ENCODE data around the gene ATP8A2. TPM values are rescaled to one million over a fixed set of nuclear protein-coding genes. Genes with fewer than 3 reads are reported as not detected.

Gene ATP8A2
- total and polyA plus RNA-seq, 9 of the 15 experiments (the other 6 are each of a cell fraction or from before 2014, with no cell fraction given): under 0.01 to 0.33 (median 0.06) TPM; not detected in 4

- no peak for TF ChIP-seq PKNOX1 (IDR thresholded peaks at IDR 0.05)
- TF ChIP-seq NFYB (IDR thresholded peaks at IDR 0.05; ENCODE audit: extremely low read depth, insufficient read length): no peak
- no peak for TF ChIP-seq CBX8 (IDR thresholded peaks at IDR 0.05; ENCODE audit: borderline replicate concordance, extremely low read depth, low read depth, low read length, poor library complexity, severe bottlenecking)
Observed at GRCh38 chr13:25678398-25678797, 306.6 kb downstream of the ATP8A2 start (continued).

DNA sequence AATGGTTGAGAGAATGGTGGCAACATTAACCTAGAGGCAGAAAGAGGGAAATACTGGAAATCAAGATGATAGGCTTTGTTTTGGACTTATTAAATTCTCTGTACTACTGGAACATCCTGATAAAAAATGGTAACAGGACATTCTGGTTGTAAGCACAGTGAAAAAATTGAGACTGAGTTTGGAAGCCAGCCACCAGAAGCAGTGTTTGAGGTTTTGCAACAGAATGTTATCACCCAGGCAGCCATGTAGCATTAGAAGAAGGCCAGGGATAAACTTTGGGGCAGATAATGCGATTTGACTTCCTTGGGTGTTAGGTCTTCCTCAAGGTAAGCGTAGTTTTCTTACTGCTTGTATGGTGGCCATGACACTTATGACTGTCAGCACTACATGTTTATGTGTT is 307.4 kb downstream of the ATP8A2 start:
- ATAC-seq (no peak), FAIRE-seq (no peak), DNase-seq (ENCODE audit: extremely low read depth in 1 of 4, low spot score in 3 of 4) (no peak)
- Histone ChIP-seq H3K4me2 (ENCODE audit: insufficient read depth, low read length) (no peak overlapping the region), H2AFZ (ENCODE audit: low read depth, low read length) (no peak overlapping the region), H4K20me1 (replicated peaks; ENCODE audit: control insufficient read depth, insufficient read depth, low read length) (no peaks in the 10 kb centered on the region), H3K9me3 (replicated peaks; ENCODE audit: control insufficient read depth, insufficient read depth, low read depth, low read length) (no peaks in the 10 kb centered on the region), H3K27me3 (ENCODE audit: control insufficient read depth in 2 of 2, insufficient read depth in 2 of 2, low read length in 2 of 2) (no peaks in the 10 kb centered on the region; a peak in 1 of 5 replicates), H3K79me2 (ENCODE audit: control insufficient read depth, insufficient read depth, low read length) (no peaks in the 10 kb centered on the region), H3K9me1 (ENCODE audit: control insufficient read depth, insufficient read depth, low read length) (no peaks in the 10 kb centered on the region), H3K4me1 (replicated peaks in 1 of 2; ENCODE audit: control insufficient read depth in 2 of 2, insufficient read depth in 2 of 2, low read length in 2 of 2) (no peaks in the 10 kb centered on the region), H3K9ac (ENCODE audit: insufficient read depth in 1 of 2, low read depth in 2 of 2, low read length in 2 of 2) (no peak overlapping the region), H3K4me3 (no peak overlapping the region), H3K36me3 (ENCODE audit: control insufficient read depth, insufficient read depth, low read length) (no peaks in the 10 kb centered on the region), H3K27ac (ENCODE audit: extremely low read depth, low read depth, low read length) (no peak overlapping the region)
- POLR2A ChIA-PET: interaction anchor here (0.9 kb wide), 1 partner anchor 259 kb away, joined by 3 read pairs; no protein-coding TSS in a partner anchor
- BruUV-seq (replicated peaks): no TSS peak
- intact Hi-C loops (cut with micrococcal nuclease) (no loop called here), in situ Hi-C loops (cut with MboI) (no loop called here)
- 0% methylated on average over 2 of the region's 2 CpGs for WGBS (ENCODE audit: insufficient coverage, low coverage, missing lambda C conversion rate)
- CTCF ChIA-PET (ENCODE audit: low intra/inter-chr PET ratio): no interaction called here
- no peak for TF ChIP-seq ARID3B (CRISPR knock-in tag; IDR thresholded peaks at IDR 0.05; ENCODE audit: borderline replicate concordance)
- TF ChIP-seq POLR2A (conservative IDR thresholded peaks at IDR 0.05): no peak
- no peak for TF ChIP-seq ZNF830 (CRISPR knock-in tag; IDR thresholded peaks at IDR 0.05)
- TF ChIP-seq NCOA1 (IDR thresholded peaks at IDR 0.05; ENCODE audit: low read depth): no peak
- no peak for TF ChIP-seq MED1 (CRISPR knock-in tag; IDR thresholded peaks at IDR 0.05; ENCODE audit: borderline replicate concordance)
- no peak for TF ChIP-seq SPI1 (IDR thresholded peaks at IDR 0.05; ENCODE audit: borderline replicate concordance, low read depth, low read length)
- TF ChIP-seq GMEB1 (CRISPR knock-in tag; IDR thresholded peaks at IDR 0.05): no peak
- TF ChIP-seq ZNF512 (tag; IDR thresholded peaks at IDR 0.05): no peak
- TF ChIP-seq ZNF316 (IDR thresholded peaks at IDR 0.05): no peak
- TF ChIP-seq ZNF324 (CRISPR knock-in tag; IDR thresholded peaks at IDR 0.05): no peak
- TF ChIP-seq JUN (IDR thresholded peaks at IDR 0.05; ENCODE audit: borderline replicate concordance, low read depth, low read length): no peak
- TF ChIP-seq JUN (CRISPR knock-in tag; IDR thresholded peaks at IDR 0.05; ENCODE audit: borderline replicate concordance): no peak

Data from K562 (cell line).